Kasumi-1 (cell line): ENCODE results near the gene LTB.
"Not testable (repeated sequence)": the region's sequence is repeated elsewhere in the genome, so short reads cannot be mapped to it uniquely, and the experiment has no call there.

Experiments
- DNase-seq, 2 experiments: peaks; one replicate each; lab custom pipeline; 2025; lab: John Stamatoyannopoulos, UW

The LTB gene

GRCh38 chr6:31609519-31610406 lies 27.5 kb upstream of the LTB start:
- DNase-seq = no peak

DNA sequence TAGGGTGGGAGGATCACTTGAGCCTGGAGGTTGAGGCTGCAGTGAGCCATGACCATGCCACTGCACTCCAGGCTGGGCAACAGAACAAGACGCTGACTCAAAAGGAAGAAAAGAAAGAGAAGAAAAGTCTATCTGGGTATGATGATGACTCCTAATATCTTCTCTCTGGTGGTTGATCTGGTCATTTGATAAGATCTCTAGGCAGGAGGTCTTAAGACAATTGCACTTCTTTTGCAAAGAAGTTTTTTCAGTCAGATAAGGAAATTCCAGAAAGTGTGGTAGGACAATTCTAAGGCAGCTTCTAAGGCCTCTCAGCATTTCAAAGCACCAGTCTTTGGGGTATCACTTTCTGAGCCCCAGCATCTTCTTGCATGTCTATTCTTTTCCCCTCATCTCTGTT lies 25.1 kb upstream of the LTB start:
- no peak for DNase-seq

GRCh38 chr6:31597006-31597405 lies 14.8 kb upstream of the LTB start:
- DNase-seq = peak; percentile 76 to 89

- no peak for DNase-seq
These were observed 10.2 kb upstream of the LTB start for GRCh38 chr6:31592396-31592771.

DNA sequence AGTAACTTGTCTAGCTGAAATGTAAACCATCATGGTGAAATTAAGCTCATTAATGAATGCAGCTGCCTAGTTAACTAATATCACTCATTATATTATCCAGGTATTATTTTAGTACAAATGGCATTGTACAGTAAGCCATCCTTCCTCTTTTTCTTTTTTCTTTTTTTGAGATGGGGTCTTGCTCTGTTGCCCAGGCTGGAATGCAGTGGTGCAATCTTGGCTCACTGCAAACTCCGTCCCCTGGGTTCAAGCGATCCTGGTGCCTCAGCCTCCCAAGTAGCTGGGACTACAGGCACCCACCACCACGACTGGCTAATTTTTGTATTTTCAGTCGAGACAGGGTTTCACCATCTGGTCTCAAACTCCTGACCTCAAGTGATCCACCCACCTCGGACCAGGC lies 8.5 kb upstream of the LTB start:
- not testable (repeated sequence) for DNase-seq

- DNase-seq = no peak
These were observed 6.8 kb upstream of the LTB start for GRCh38 chr6:31588871-31589650.

DNA sequence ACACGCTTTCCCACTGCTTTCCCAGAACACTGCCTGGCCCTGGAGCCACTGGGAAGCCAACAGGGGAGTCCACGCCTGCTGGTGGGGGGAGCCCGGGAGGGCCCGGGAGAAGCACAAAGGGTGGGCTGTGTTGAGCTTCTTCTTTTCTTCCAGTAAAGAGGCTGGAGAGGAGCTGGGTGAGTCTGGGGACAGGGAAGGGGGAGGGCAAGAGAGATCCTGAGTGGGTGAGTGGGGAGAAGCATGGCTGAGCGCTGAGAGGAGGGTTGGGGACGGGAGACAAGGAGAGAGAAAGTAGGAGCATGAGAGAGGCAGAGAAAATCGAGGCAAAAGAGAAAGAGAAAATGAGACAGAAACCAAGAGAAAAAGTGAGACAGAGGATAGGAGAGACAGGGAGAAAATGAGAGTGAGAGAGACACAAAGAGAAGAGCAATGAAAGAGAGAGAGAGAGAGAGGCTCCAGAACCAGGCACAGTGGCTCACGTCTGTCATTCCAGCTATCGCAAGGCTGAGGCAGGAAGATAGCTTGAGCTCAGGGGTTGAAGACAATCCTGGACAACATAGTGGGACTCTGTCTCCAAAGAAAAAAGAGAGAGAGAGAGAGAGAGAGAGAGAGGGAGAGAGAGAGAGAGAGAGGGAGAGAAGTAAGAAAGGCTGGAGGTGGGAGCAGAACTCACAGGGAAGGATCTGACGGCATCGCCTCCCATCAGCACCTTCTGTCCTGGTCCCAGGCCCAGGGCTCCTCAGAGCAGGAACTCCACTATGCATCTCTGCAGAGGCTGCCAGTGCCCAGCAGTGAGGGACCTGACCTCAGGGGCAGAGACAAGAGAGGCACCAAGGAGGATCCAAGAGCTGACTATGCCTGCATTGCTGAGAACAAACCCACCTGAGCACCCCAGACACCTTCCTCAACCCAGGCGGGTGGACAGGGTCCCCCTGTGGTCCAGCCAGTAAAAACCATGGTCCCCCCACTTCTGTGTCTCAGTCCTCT lies 5.9 kb upstream of the LTB start:
- DNase-seq = no peak

DNA sequence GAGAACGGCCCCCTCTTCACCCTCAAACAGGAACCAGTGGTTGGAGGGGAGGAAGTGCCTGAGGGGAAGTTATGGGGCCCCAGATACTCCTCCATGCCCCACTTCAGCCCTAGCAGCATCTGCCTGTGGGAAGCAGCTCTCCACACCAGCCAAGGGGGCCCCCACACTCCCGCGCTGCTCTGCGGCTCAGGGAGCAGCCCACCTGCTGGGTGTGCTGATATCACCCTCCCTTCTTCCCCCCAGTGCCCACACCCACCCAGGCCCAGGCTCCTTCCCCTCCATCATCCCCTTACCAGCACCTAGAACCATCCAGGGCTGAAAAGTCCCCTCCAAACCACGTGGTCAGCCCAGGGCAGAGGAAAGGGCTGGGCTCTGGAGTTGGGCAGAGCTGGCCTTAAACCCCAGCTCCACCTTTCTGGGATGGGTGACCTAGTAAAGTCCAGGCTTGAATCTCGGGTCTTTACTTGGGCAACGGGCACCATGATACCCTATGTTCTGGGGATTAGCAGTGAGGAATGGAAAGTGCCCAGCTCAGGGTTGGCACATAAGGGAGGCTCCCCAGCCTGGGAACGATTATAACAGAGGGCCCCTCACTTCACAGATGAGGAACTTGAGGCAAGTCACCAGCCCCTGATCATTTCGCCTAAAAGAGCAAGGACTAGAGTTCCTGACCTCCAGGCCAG lies 4.5 kb upstream of the LTB start:
- peak; percentile 94 to 96 for DNase-seq

DNA sequence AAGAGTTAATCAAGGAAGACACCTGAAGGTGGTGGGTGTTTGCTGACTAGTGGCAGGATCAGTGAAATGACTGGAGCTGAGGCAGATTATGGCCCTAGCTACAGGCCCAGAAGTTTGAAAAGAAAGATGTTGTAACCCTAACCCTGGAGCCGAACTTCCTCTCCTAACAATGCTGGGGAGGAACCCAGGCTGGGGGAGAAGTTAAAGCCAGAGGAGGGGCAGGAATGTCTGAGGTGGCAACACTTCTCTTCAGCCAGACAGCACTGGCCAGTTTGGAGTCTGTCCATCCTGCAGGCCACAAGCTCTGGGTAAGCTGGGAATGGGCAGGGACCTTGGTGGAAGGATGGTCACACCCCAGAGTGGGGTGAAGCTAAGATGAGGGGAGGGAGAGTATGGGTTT lies 3.8 kb upstream of the LTB start, which contains the start of gene LST1:
Gene LST1, plus strand, starts transcription at position 270 of the 400 bp plus-strand sequence. CDS start 1,023 bp downstream, outside the sequence.
- peak; percentile 90 to 93 for DNase-seq

- peak; percentile 60 to 63 for DNase-seq
These were observed 3.3 kb upstream of the LTB start for GRCh38 chr6:31585491-31585890.

- DNase-seq = no peak
These were observed 592 bp downstream of the LTB start for GRCh38 chr6:31581434-31582229.

DNA sequence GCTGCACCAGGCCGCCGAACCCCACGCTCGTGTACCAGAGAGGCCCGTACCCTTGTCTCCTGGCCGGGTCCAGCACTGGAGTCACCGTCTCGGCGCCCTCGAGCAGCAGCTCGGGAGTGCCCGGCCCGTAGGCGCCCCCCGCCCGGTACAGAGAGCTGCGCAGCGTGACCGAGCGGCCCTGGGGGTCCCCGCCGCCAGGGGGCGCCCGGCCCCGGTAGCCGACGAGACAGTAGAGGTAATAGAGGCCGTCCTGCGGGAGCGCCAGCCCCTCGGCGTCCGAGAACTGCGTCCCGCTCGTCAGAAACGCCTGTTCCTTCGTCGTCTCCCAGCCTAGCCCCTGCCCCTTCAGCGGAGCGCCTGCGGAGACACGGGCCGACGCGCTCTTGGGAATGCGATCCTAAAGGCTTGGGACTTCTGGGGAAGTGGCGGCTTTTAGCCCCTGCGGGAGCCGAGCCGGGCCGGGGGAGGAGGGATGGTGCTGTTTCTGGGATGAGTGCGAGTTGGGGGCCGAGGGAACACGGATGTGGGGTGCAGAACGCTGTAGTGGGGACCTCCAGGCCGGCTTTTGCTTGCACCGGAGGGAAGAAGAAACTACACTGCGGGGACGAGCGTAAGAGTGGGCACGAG lies 1.3 kb downstream of the LTB start:
- DNase-seq = peak; percentile 77 to 79

DNA sequence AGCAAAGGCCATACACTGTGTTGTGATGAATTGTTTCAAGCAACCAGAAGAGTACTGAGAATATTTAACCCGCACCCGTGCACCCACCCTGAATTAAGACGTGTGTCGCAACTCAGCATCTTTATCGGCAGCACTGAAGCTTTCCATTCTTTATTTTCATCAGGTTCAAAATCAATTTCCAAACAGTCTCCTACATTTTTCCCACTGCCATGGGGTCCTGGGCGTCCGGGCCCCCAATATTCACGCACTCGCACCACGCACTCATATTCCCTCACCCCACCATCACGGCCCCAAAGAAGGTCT lies 1.8 kb downstream of the LTB start:
- DNase-seq = no peak

GRCh38 chr6:31579546-31580437 lies 2.4 kb downstream of the LTB start:
- no peak for DNase-seq

DNA sequence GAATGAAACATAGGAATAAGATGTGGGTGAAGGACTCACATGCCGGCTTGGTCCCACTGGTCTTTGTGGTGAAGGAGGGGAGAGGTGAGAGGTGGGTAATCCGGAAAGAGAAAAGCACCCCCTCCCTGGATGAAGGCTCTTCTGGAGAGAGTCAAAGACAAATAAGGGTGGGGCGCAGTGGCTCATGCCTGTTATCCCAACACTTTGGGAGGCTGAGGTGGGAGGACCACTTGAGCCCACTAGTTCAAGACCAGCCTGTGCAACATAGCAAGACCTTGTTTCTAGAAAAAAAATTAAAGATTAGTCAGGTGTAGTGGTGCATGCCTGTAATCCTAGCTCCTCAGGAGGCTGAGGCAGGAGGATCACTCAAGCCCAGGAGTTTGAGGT lies 3.1 kb downstream of the LTB start:
- DNase-seq = no peak

DNA sequence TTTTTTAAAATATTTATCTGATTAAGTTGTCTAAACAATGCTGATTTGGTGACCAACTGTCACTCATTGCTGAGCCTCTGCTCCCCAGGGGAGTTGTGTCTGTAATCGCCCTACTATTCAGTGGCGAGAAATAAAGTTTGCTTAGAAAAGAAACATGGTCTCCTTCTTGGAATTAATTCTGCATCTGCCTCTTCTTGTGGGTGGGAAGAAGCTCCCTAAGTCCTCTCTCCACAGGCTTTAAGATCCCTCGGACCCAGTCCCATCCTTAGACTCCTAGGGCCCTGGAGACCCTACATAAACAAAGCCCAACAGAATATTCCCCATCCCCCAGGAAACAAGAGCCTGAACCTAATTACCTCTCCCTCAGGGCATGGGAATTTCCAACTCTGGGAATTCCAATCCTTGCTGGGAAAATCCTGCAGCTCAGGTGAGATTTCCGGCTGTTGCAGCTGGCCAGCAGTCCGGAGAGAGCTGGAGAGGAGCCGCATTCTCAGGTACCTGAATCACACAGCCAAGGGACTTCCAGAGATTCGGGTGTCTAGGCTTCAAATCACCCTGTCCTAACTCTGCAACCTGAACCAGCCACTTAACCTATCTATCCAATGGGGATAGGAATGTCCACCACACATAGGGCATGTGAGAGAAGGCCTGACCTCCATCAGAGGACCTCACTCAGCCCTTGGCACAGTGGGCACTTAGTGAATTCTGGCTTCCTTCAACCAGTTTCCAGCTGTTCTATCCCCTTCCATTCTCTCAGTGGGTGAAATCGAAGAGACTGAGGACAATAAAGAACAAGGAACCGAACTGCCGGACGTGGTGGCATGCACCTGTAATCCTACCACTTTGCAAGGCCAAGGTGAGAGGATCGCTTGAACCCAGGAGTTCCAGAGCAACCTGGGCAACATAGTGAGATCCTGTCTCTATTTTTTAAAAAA lies 3.8 kb downstream of the LTB start:
- no peak for DNase-seq

GRCh38 chr6:31577579-31577966 lies 4.7 kb downstream of the LTB start:
- DNase-seq = no peak
